Activated CD4-positive, alpha-beta T cell treated with anti-CD3 and anti-CD28 coated beads for 36 hours (primary cell): ENCODE measurements around the gene SLC38A7. TPM values are rescaled to one million over a fixed set of nuclear protein-coding genes. Genes with fewer than 3 reads are reported as not detected.
"Not testable (repeated sequence)": the region's sequence is repeated elsewhere in the genome, so short reads cannot be mapped to it uniquely, and the experiment has no call there.

Experiments
- ATAC-seq: fragments of 200-7000 bp; cut with Tn5 transposase; one replicate; pipeline ENCODE4 v1.10.0; 2021; ENCODE audit warnings: mild to moderate bottlenecking, moderate library complexity
- CTCF ChIA-PET: fragments of 350-600 bp; sonication (Branson Sonifier 250); formaldehyde crosslinking; loops from one replicate; lab custom pipeline; 2021; ENCODE audit warnings: antibody characterized with exemption; lab: Charles Lee
- POLR2A ChIA-PET: fragments of 350-600 bp; sonication (Branson Sonifier 250); formaldehyde crosslinking; loops from one replicate; lab custom pipeline; 2021; ENCODE audit warnings: antibody characterized with exemption, inconsistent platforms; lab: Charles Lee
- DNase-seq: peaks from one replicate; pipeline ENCODE4 v3.0.0-alpha.2; 2020
- H3K27ac Mint-ChIP-seq: one replicate; pipeline ENCODE4 v1.8.0; 2021; ENCODE audit warnings: mixed read lengths
- H3K27me3 Mint-ChIP-seq: one replicate; pipeline ENCODE4 v1.8.0; 2021; ENCODE audit warnings: mixed read lengths
- H3K36me3 Mint-ChIP-seq: one replicate; pipeline ENCODE4 v1.8.0; 2021; ENCODE audit warnings: low read depth, mixed read lengths
- H3K4me1 Mint-ChIP-seq: one replicate; pipeline ENCODE4 v1.8.0; 2021; ENCODE audit warnings: mixed read lengths
- H3K4me3 Mint-ChIP-seq: one replicate; pipeline ENCODE4 v1.8.0; 2021; ENCODE audit warnings: mild to moderate bottlenecking, moderate library complexity, mixed read lengths
- H3K9me3 Mint-ChIP-seq: one replicate; pipeline ENCODE4 v1.8.0; 2021; ENCODE audit warnings: low read depth, mixed read lengths
- intact Hi-C, 2 experiments: fragments of 100-400 bp; cut with DNase I in 1 of 2; cut with micrococcal nuclease in 1 of 2; formaldehyde crosslinking; loops; one replicate each; pipeline versions ENCODE4 v1.14.2 to v1.15.1; 2022 to 2024; cut with DNase I, micrococcal nuclease
- total RNA-seq, 2 experiments: library from RNA; stranded (reverse); gene quantifications; one replicate each; pipeline ENCODE4 v1.2.3, GENCODE V29; 2021

The SLC38A7 gene
- total RNA-seq, 2 experiments from 2014 or later, result 4.5 to 6.5 TPM

DNA sequence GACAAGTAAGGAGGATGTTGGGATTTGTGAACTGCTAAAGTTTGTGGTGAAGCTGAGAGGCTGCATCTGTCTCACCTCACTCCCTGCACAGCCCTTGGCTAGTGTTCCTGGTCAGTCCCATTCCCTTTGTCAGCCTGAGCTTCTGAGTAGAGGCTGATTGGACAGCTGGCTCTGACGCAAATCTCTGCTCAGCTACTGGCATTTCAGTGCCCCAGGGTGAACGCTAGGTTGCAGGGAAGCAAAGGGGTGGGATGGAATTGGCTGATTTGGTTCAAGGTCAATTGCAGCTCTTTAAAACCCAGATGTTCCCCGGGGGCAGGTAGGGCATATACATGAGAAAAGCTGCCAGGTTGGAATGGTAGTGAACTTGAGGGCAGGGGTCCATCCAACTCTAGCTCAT lies 31.8 kb downstream of the SLC38A7 start:
- ChIA-PET POLR2A (no interaction called here), CTCF (no interaction called here)
- intact Hi-C loops, result no loop called here

DNA sequence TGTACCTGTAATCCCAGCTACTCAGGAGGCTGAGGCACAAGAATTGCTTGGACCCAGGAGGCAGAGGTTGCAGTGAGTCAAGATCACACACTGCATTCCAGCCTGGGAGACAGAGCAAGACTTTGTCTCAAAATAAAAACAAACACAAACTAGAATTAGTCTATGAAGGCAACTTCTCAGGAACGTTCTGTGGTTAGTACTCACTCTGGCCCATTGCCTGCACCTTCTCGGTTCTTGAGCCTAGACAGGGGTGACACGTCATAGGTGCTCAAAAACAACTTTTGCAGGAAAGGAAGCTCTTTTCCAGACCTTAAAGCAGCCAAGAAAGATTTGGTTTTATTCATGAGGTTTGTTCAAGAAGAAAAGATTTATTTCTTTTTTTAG lies 32.6 kb downstream of the SLC38A7 start:
- Mint-ChIP-seq H3K27me3 (no peaks in the 10 kb centered on the region), H3K4me1 (no peaks in the 10 kb centered on the region), H3K9me3 (no peaks in the 10 kb centered on the region), H3K4me3 (no peak overlapping the region), H3K36me3 (no peaks in the 10 kb centered on the region), H3K27ac (no peak overlapping the region)
- POLR2A ChIA-PET, result no interaction called here
- no peak for ATAC-seq
- DNase-seq, result no peak
- CTCF ChIA-PET, result no interaction called here
- intact Hi-C loops, result no loop called here

More for the DNA sequence above, 31.8 kb downstream of the SLC38A7 start:
- DNase-seq (no peak), ATAC-seq (no peak)
- Mint-ChIP-seq H3K4me3 (no peak overlapping the region), H3K36me3 (no peaks in the 10 kb centered on the region), H3K27ac (no peak overlapping the region), H3K9me3 (no peaks in the 10 kb centered on the region), H3K4me1 (no peaks in the 10 kb centered on the region), H3K27me3 (no peaks in the 10 kb centered on the region)

- no peak for DNase-seq
- Mint-ChIP-seq H3K4me3 (no peak overlapping the region), H3K9me3 (no peaks in the 10 kb centered on the region), H3K27me3 (no peaks in the 10 kb centered on the region), H3K36me3 (no peaks in the 10 kb centered on the region), H3K4me1 (no peaks in the 10 kb centered on the region), H3K27ac (no peak overlapping the region)
- no peak for ATAC-seq
- POLR2A ChIA-PET, result no interaction called here
- intact Hi-C loops, result no loop called here
- CTCF ChIA-PET, result interaction anchor here (1.1 kb wide), 1 partner anchor 51 kb away, joined by 3 read pairs; no protein-coding TSS in a partner anchor
Measured at GRCh38 chr16:58649707-58650106, 34.9 kb downstream of the SLC38A7 start.

DNA sequence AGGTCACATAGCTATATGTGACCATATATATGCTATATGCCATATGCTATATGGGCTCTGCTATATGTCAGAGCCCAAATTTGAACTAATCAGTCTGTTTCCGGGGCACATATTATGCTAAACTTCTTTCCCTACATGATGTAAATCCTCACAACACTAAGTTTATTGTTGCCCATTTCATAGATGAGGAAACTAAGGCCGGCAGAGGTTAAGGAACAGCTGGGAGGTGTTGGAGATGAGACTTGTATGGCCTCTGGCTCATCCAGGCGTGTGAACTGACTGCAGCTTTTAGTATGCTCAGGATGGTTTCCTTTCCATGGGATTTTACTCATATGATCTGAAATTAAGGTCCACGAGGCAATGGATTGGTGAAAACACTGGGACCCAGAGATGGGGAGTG lies 37.5 kb downstream of the SLC38A7 start:
- DNase-seq (no peak), ATAC-seq (no peak)
- Mint-ChIP-seq H3K27ac (no peak overlapping the region), H3K27me3 (no peaks in the 10 kb centered on the region), H3K36me3 (no peaks in the 10 kb centered on the region), H3K4me3 (no peak overlapping the region), H3K4me1 (no peaks in the 10 kb centered on the region), H3K9me3 (no peaks in the 10 kb centered on the region)
- CTCF ChIA-PET, result no interaction called here
- POLR2A ChIA-PET, result no interaction called here
- intact Hi-C loops, result no loop called here

DNA sequence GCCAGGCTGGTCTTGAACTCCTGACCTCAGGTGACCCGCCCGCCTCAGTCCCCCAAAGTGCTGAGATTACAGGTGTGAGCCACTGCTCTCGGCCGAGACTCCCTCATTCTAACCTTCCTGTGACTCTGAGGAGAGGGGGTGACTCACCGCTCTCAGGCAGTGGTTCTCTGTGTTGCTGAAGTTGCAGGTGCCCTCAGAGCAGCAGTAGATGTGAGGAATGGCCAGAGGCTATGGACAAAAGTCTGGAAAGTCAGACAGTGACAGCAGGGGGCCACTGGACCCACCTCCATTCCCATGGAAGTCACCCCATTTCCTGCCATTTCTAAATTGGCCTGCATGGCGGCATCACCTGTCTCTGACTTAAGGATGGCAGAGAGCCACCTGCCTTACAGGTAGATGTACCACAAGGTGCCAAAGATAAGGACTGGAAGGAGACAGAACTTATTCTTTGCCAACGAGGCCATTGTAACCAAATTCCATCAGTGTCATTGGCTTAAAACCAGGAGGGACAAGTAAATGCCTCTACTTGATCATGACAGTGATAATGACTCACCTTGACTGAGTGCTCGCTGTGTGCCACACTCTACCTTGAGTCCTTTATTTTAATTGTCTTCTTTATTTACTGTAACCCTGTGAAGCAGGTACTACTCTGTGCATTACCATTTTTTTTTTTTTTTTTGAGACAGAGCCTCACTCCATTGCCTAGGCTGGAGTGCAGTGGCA lies 39.6 kb downstream of the SLC38A7 start:
- Mint-ChIP-seq H3K36me3 (no peaks in the 10 kb centered on the region), H3K27ac (no peak overlapping the region), H3K27me3 (no peaks in the 10 kb centered on the region), H3K9me3 (no peaks in the 10 kb centered on the region), H3K4me1 (no peaks in the 10 kb centered on the region), H3K4me3 (no peak overlapping the region)
- intact Hi-C loops, result no loop called here
- ChIA-PET POLR2A (no interaction called here), CTCF (interaction anchor here (1.0 kb wide), 1 partner anchor 126 kb away, joined by 3 read pairs; no protein-coding TSS in a partner anchor)
- DNase-seq, result no peak
- ATAC-seq, result no peak

DNA sequence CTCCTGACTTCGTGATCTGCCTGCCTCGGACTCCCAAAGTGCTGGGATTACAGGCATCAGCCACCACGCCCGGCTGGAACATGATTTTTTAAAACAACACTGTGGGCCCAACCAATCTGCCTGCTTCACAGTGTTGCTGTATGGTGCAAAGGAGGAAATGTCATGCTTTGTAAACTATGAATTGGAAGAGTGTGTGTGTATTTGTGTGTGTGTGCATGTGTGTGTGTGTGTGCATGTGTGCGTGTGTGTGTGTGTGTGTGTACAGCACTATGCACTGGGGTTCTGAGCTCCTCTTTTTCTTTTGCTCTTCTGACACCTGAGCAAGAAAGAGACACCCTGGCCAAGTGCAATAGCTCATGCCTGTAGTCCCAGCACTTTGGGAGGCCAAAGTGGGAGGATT lies 40.5 kb downstream of the SLC38A7 start:
- DNase-seq, result no peak
- H3K9me3 Mint-ChIP-seq, result no peaks in the 10 kb centered on the region

GRCh38 chr16:58640949-58641348 lies 43.6 kb downstream of the SLC38A7 start:
- no peaks in the 10 kb centered on the region for H3K27me3 Mint-ChIP-seq
- POLR2A ChIA-PET, result no interaction called here

More for the DNA sequence above, 40.5 kb downstream of the SLC38A7 start:
- ChIA-PET CTCF (interaction anchor here (1.0 kb wide), 1 partner anchor 125 kb away, joined by 3 read pairs; no protein-coding TSS in a partner anchor), POLR2A (no interaction called here)
- H3K4me3 Mint-ChIP-seq, result no peak overlapping the region
- ATAC-seq, result no peak
- no peaks in the 10 kb centered on the region for H3K27me3 Mint-ChIP-seq
- H3K27ac Mint-ChIP-seq, result no peak overlapping the region
- no peaks in the 10 kb centered on the region for H3K36me3 Mint-ChIP-seq
- intact Hi-C loops, result no loop called here
- H3K4me1 Mint-ChIP-seq, result no peaks in the 10 kb centered on the region

DNA sequence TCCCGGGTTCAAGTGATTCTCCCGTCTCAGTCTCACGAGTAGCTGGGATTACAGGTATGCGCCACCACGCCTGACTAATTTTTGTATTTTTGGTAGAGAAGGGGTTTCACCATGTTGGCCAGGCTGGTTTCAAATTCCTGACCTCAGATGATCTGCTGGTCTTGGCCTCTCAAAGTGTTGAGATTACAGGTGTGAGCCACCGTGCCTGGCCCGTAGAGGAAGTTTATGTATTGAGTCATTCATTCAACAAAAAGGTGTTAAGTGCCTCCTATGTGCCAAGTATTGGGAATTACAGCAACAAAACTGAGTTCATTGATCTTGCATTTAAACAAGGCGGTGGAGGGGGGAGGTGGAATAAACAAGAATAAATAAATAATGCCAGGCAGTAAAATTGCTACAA lies 44.7 kb downstream of the SLC38A7 start:
- POLR2A ChIA-PET, result no interaction called here
- Mint-ChIP-seq H3K27ac (no peak overlapping the region), H3K36me3 (no peaks in the 10 kb centered on the region), H3K4me1 (no peaks in the 10 kb centered on the region), H3K27me3 (no peaks in the 10 kb centered on the region), H3K9me3 (no peaks in the 10 kb centered on the region), H3K4me3 (no peak overlapping the region)
- no peak for DNase-seq
- CTCF ChIA-PET, result no interaction called here
- intact Hi-C loops, result no loop called here
- ATAC-seq, result no peak

More at GRCh38 chr16:58640949-58641348, 43.6 kb downstream of the SLC38A7 start:
- no peak for ATAC-seq
- Mint-ChIP-seq H3K4me3 (no peak overlapping the region), H3K9me3 (no peaks in the 10 kb centered on the region), H3K4me1 (no peaks in the 10 kb centered on the region), H3K36me3 (no peaks in the 10 kb centered on the region), H3K27ac (no peak overlapping the region)
- intact Hi-C loops, result no loop called here
- CTCF ChIA-PET, result interaction anchor here (0.7 to 0.9 kb wide), 3 partner anchors 13 to 50 kb away, joined by 3 read pairs; no protein-coding TSS in a partner anchor
- no peak for DNase-seq

- no peak overlapping the region for H3K4me3 Mint-ChIP-seq
- intact Hi-C loops, result no loop called here
- DNase-seq (no peak), ATAC-seq (no peak)
- H3K4me1 Mint-ChIP-seq, result no peaks in the 10 kb centered on the region
- no peaks in the 10 kb centered on the region for H3K27me3 Mint-ChIP-seq
- H3K36me3 Mint-ChIP-seq, result no peaks in the 10 kb centered on the region
- CTCF ChIA-PET, result interaction anchor here (0.6 kb wide), 1 partner anchor 93 kb away, joined by 4 read pairs; no protein-coding TSS in a partner anchor
- no peak overlapping the region for H3K27ac Mint-ChIP-seq
- no peaks in the 10 kb centered on the region for H3K9me3 Mint-ChIP-seq
- POLR2A ChIA-PET, result no interaction called here
Measured at GRCh38 chr16:58639230-58639629, 45.3 kb downstream of the SLC38A7 start.

GRCh38 chr16:58638148-58639036 lies 46.2 kb downstream of the SLC38A7 start:
- ChIA-PET POLR2A (no interaction called here), CTCF (interaction anchor here (1.0 kb wide), 1 partner anchor 98 kb away, joined by 3 read pairs; no protein-coding TSS in a partner anchor)
- ATAC-seq (no peak), DNase-seq (peak; percentile 16)
- no peaks in the 10 kb centered on the region for H3K27me3 Mint-ChIP-seq
- no peaks in the 10 kb centered on the region for H3K36me3 Mint-ChIP-seq
- H3K27ac Mint-ChIP-seq, result no peak overlapping the region
- H3K9me3 Mint-ChIP-seq, result no peaks in the 10 kb centered on the region
- no peak overlapping the region for H3K4me3 Mint-ChIP-seq
- H3K4me1 Mint-ChIP-seq, result no peaks in the 10 kb centered on the region
- intact Hi-C loops, result no loop called here

DNA sequence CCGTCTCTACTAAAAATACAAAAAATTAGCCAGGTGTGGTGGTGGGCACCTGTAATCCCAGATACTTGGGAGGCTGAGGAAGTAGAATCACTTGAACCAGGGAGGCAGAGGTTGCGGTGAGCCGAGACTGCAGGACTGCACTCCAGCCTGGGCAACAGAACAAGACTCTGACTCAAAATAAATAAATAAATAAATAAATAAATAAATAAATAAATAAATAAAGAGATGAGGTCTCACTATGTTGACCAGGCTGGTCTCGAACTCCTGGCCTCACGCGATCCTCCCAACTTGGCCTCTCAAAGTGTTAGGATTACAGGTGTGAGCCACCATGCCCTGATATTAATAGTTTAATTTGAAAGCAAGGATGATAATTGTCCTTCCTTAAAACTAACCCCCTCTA lies 47.5 kb downstream of the SLC38A7 start:
- H3K9me3 Mint-ChIP-seq, POLR2A ChIA-PET, H3K36me3 Mint-ChIP-seq, H3K27me3 Mint-ChIP-seq, ATAC-seq, DNase-seq, H3K4me1 Mint-ChIP-seq, H3K4me3 Mint-ChIP-seq, H3K27ac Mint-ChIP-seq, intact Hi-C loops: not testable (repeated sequence)
- CTCF ChIA-PET, result interaction anchor here (1.0 kb wide), 1 partner anchor 97 kb away, joined by 3 read pairs; no protein-coding TSS in a partner anchor
